Activated naive CD8-positive, alpha-beta T cell treated with anti-CD3 and anti-CD28 coated beads, Interleukin-2, amount 50 U/mL, for 24 hours (primary cell): Measurements from ENCODE around the gene CAMSAP3.

Source experiments
- ATAC-seq: fragments of 150-1000 bp; cut with Tn5 transposase; one replicate; pipeline ENCODE4 v1.10.0; 2021
- DNase-seq: peaks from one replicate; pipeline ENCODE4 v3.0.0; 2021
- H3K27ac Mint-ChIP-seq: one replicate; pipeline ENCODE4 v1.8.0; 2021; ENCODE audit warnings: mild to moderate bottlenecking, mixed read lengths
- H3K27me3 Mint-ChIP-seq: one replicate; pipeline ENCODE4 v1.8.0; 2021; ENCODE audit warnings: mixed read lengths
- H3K36me3 Mint-ChIP-seq: one replicate; pipeline ENCODE4 v1.8.0; 2021; ENCODE audit warnings: low read depth, mixed read lengths
- H3K4me1 Mint-ChIP-seq: one replicate; pipeline ENCODE4 v1.8.0; 2021; ENCODE audit warnings: mixed read lengths
- H3K4me3 Mint-ChIP-seq: one replicate; pipeline ENCODE4 v1.8.0; 2021; ENCODE audit warnings: mild to moderate bottlenecking, moderate library complexity, mixed read lengths
- H3K9me3 Mint-ChIP-seq: one replicate; pipeline ENCODE4 v1.8.0; 2021; ENCODE audit warnings: mixed read lengths

CAMSAP3 gene, protein sequence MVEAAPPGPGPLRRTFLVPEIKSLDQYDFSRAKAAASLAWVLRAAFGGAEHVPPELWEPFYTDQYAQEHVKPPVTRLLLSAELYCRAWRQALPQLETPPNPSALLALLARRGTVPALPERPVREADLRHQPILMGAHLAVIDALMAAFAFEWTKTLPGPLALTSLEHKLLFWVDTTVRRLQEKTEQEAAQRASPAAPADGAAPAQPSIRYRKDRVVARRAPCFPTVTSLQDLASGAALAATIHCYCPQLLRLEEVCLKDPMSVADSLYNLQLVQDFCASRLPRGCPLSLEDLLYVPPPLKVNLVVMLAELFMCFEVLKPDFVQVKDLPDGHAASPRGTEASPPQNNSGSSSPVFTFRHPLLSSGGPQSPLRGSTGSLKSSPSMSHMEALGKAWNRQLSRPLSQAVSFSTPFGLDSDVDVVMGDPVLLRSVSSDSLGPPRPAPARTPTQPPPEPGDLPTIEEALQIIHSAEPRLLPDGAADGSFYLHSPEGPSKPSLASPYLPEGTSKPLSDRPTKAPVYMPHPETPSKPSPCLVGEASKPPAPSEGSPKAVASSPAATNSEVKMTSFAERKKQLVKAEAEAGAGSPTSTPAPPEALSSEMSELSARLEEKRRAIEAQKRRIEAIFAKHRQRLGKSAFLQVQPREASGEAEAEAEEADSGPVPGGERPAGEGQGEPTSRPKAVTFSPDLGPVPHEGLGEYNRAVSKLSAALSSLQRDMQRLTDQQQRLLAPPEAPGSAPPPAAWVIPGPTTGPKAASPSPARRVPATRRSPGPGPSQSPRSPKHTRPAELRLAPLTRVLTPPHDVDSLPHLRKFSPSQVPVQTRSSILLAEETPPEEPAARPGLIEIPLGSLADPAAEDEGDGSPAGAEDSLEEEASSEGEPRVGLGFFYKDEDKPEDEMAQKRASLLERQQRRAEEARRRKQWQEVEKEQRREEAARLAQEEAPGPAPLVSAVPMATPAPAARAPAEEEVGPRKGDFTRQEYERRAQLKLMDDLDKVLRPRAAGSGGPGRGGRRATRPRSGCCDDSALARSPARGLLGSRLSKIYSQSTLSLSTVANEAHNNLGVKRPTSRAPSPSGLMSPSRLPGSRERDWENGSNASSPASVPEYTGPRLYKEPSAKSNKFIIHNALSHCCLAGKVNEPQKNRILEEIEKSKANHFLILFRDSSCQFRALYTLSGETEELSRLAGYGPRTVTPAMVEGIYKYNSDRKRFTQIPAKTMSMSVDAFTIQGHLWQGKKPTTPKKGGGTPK

GRCh38 chr19:7595466-7596133 is at the start of gene CAMSAP3:
CAMSAP3 (plus strand) TSS chr19:7595863; CDS start chr19:7596003, 140 bp downstream.
- ATAC-seq = peak; percentile 70
- Mint-ChIP-seq H3K27me3 (peaks cover 35% of the 10 kb centered on the region), H3K9me3 (no peaks in the 10 kb centered on the region), H3K36me3 (no peaks in the 10 kb centered on the region), H3K4me1 (peaks cover 4% of the 10 kb centered on the region), H3K27ac (no peak within 1 kb of the TSS), H3K4me3 (peak within 1 kb of the TSS; percentile 61)
- DNase-seq = peak; percentile 52

- H3K4me1 Mint-ChIP-seq = peaks cover 19% of the 10 kb centered on the region
- H3K27ac Mint-ChIP-seq = peak overlapping the region; percentile 42
- H3K27me3 Mint-ChIP-seq = no peaks in the 10 kb centered on the region
- no peaks in the 10 kb centered on the region for H3K9me3 Mint-ChIP-seq
- no peak for DNase-seq
- peak; percentile 80 for ATAC-seq
- H3K4me3 Mint-ChIP-seq = peak overlapping the region; percentile 7
- peaks cover 21% of the 10 kb centered on the region for H3K36me3 Mint-ChIP-seq
Observed at GRCh38 chr19:7545904-7546303, 49.8 kb upstream of the CAMSAP3 start.

DNA sequence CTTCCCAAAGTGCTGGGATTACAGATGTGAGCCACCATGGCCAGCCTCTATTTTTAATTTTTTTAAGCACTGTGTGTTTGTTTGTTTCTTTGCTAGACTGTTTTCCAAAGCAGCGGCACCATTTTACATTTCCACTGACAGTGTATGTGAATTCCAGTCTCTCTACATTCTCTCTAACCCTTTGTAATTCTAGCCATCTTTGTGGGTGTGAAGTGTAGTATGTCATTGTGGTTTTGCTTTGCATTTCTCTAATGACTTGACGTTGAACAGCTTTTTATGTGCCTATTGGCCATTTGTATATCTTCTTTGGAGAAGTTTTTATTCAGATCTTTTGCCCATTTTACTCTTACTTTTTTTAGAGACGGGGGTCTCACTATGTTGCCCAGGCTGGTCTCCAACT is 48.5 kb upstream of the CAMSAP3 start:
- DNase-seq (no peak), ATAC-seq (no peak)
- no peaks in the 10 kb centered on the region for H3K9me3 Mint-ChIP-seq
- no peak overlapping the region for H3K4me3 Mint-ChIP-seq
- no peaks in the 10 kb centered on the region for H3K27me3 Mint-ChIP-seq
- peaks cover 17% of the 10 kb centered on the region for H3K4me1 Mint-ChIP-seq
- H3K27ac Mint-ChIP-seq = no peak overlapping the region
- peaks cover 20% of the 10 kb centered on the region for H3K36me3 Mint-ChIP-seq

DNA sequence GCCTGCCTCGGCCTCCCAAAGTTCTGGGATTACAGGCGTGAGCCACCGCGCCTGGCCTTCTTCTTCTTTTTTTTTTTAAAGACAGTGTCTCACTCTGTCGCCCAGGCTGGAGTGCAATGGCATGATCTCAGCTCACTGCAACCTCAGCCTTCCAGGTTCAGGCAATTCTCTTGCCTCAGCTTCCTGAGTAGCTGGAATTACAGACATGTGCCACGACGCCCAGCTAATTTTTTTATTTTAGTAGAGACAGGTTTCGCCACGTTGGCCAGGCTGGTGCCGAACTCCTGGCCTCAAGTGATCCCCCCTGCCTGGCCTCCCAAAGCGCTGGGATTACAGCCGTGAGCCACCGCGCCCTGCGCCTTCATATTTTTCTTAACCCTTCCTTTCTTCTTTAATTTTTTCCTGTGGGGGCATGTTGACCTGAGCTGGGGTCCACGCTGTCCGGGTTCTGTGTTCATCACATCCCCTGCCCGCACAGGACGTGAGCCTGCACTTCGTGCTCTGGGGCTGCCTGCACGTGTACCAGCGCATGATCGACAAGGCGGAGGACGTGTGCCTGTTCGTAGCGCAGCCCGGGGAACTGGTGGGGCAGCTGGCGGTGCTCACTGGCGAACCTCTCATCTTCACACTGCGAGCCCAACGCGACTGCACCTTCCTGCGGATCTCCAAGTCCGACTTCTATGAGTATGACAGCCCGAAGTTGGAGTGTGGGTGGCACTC is 46.1 kb upstream of the CAMSAP3 start:
- H3K4me3 Mint-ChIP-seq = no peak overlapping the region
- no peak for ATAC-seq
- no peaks in the 10 kb centered on the region for H3K27me3 Mint-ChIP-seq
- H3K4me1 Mint-ChIP-seq = peaks cover 15% of the 10 kb centered on the region
- no peaks in the 10 kb centered on the region for H3K9me3 Mint-ChIP-seq
- peaks cover 17% of the 10 kb centered on the region for H3K36me3 Mint-ChIP-seq
- no peak for DNase-seq
- H3K27ac Mint-ChIP-seq = no peak overlapping the region

- no peak for DNase-seq
Observed at GRCh38 chr19:7550169-7550770, 45.4 kb upstream of the CAMSAP3 start.

DNA sequence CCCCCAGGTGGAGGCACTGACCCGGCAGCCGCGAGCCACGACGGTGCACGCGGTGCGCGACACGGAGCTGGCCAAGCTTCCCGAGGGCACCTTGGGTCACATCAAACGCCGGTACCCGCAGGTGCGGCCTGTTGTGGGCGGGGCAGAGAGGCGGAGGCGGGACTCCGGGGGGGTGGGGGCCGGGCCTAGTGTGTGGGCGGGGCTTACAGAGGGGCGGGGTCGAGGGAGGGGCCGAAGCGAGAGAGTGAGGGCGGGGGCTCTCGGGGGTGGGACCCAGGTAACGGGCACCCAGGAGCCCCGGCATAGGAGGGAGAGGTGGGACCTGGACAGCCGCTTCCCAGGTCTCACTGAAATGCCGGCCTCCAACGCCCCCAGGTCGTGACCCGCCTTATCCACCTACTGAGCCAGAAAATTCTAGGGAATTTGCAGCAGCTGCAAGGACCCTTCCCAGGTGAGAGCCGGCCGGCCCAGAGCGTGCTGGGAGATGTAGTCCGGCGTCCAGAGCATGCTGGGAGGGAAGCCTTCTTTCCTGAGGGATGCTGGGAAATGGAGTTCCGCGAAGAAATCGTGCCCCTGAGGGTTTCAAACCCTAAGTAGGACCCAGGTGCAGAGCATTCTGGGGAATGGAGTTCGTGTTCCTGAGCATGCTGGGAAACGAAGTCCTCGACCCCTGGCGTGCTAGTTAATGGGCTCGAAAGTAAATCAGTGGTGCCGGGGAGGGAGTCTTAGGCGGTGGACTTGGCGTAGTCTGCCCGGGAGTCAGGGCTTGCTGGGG is 44.5 kb upstream of the CAMSAP3 start:
- Mint-ChIP-seq H3K27ac (no peak overlapping the region), H3K27me3 (no peaks in the 10 kb centered on the region), H3K9me3 (no peaks in the 10 kb centered on the region), H3K4me3 (no peak overlapping the region), H3K36me3 (peaks cover 15% of the 10 kb centered on the region), H3K4me1 (peaks cover 6% of the 10 kb centered on the region)
- ATAC-seq (no peak), DNase-seq (peak; percentile 26)

More at GRCh38 chr19:7550169-7550770, 45.4 kb upstream of the CAMSAP3 start:
- ATAC-seq = no peak
- H3K27ac Mint-ChIP-seq = no peak overlapping the region
- no peaks in the 10 kb centered on the region for H3K27me3 Mint-ChIP-seq
- no peak overlapping the region for H3K4me3 Mint-ChIP-seq
- H3K4me1 Mint-ChIP-seq = peaks cover 12% of the 10 kb centered on the region
- peaks cover 17% of the 10 kb centered on the region for H3K36me3 Mint-ChIP-seq
- no peaks in the 10 kb centered on the region for H3K9me3 Mint-ChIP-seq

GRCh38 chr19:7552781-7553180 is 42.9 kb upstream of the CAMSAP3 start:
- H3K4me1 Mint-ChIP-seq = no peaks in the 10 kb centered on the region
- H3K9me3 Mint-ChIP-seq = no peaks in the 10 kb centered on the region
- ATAC-seq (no peak), DNase-seq (no peak)
- H3K36me3 Mint-ChIP-seq = peaks cover 17% of the 10 kb centered on the region
- no peaks in the 10 kb centered on the region for H3K27me3 Mint-ChIP-seq
- H3K27ac Mint-ChIP-seq = no peak overlapping the region
- H3K4me3 Mint-ChIP-seq = no peak overlapping the region

GRCh38 chr19:7554565-7554964 is 41.1 kb upstream of the CAMSAP3 start:
- no peak overlapping the region for H3K27ac Mint-ChIP-seq
- no peaks in the 10 kb centered on the region for H3K9me3 Mint-ChIP-seq
- peaks cover 25% of the 10 kb centered on the region for H3K36me3 Mint-ChIP-seq
- ATAC-seq = no peak
- no peak for DNase-seq
- no peak overlapping the region for H3K4me3 Mint-ChIP-seq
- no peaks in the 10 kb centered on the region for H3K4me1 Mint-ChIP-seq
- no peaks in the 10 kb centered on the region for H3K27me3 Mint-ChIP-seq

DNA sequence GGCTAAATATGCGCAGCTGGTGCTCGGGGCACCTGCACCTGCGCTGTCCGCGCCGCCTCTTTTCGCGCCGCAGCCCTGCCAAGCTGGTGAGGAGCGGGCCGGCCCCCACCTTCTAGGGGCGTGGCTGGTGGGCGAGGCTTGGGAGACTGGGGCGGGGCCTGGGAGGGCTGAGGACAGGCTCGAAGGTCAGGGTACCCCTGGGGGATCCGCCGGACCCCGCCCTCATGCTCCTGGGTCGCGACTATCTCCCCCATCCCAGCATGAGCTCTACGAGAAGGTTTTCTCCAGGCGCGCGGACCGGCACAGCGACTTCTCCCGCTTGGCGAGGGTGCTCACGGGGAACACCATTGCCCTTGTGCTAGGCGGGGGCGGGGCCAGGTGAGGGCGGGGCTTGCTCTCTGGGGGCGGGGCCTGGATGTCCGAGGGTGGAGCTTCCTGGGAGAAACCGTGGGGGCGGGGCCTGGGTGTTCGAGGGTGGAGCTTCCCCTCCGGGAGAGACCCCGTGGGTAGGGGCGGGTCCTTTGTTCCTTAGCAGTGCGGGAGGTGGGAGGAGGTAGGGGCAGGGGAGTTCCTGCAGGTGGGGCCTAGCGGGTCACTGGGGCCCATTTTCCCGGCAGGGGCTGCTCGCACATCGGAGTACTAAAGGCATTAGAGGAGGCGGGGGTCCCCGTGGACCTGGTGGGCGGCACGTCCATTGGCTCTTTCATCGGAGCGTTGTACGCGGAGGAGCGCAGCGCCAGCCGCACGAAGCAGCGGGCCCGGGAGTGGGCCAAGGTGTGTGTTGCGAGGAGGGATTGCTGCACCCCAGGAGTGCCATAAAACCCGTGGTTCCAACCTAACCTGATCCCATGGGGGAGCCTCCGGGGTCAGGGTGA is 40.4 kb upstream of the CAMSAP3 start:
- Mint-ChIP-seq H3K9me3 (no peaks in the 10 kb centered on the region), H3K4me3 (no peak overlapping the region), H3K27ac (no peak overlapping the region), H3K36me3 (peaks cover 25% of the 10 kb centered on the region), H3K4me1 (no peaks in the 10 kb centered on the region), H3K27me3 (no peaks in the 10 kb centered on the region)
- DNase-seq = peak; percentile 52
- ATAC-seq = peak; percentile 13

GRCh38 chr19:7556696-7557315 is 38.9 kb upstream of the CAMSAP3 start:
- peaks cover 23% of the 10 kb centered on the region for H3K36me3 Mint-ChIP-seq
- no peaks in the 10 kb centered on the region for H3K27me3 Mint-ChIP-seq
- DNase-seq (no peak), ATAC-seq (no peak)
- H3K9me3 Mint-ChIP-seq = no peaks in the 10 kb centered on the region
- H3K27ac Mint-ChIP-seq = no peak overlapping the region
- H3K4me1 Mint-ChIP-seq = no peaks in the 10 kb centered on the region
- H3K4me3 Mint-ChIP-seq = no peak overlapping the region

DNA sequence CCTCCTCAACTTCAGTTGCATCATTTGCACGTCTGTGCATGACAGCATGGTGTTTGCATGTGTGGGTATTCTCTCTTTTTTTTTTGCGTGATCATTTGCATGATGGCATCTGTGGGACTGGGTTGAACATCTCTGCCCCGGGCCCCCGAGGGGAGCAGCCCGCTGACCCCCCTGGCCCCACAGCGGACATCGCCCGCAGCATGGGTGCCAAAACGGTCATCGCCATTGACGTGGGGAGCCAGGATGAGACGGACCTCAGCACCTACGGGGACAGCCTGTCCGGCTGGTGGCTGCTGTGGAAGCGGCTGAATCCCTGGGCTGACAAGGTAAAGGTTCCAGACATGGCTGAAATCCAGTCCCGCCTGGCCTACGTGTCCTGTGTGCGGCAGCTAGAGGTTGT is 37.0 kb upstream of the CAMSAP3 start:
- peaks cover 24% of the 10 kb centered on the region for H3K36me3 Mint-ChIP-seq
- no peak for DNase-seq
- no peak for ATAC-seq
- no peaks in the 10 kb centered on the region for H3K27me3 Mint-ChIP-seq
- H3K4me1 Mint-ChIP-seq = no peaks in the 10 kb centered on the region
- no peak overlapping the region for H3K4me3 Mint-ChIP-seq
- H3K9me3 Mint-ChIP-seq = no peaks in the 10 kb centered on the region
- H3K27ac Mint-ChIP-seq = no peak overlapping the region

GRCh38 chr19:7559102-7559501 is 36.6 kb upstream of the CAMSAP3 start:
- Mint-ChIP-seq H3K4me3 (no peak overlapping the region), H3K9me3 (no peaks in the 10 kb centered on the region), H3K36me3 (peaks cover 24% of the 10 kb centered on the region), H3K27me3 (no peaks in the 10 kb centered on the region), H3K4me1 (no peaks in the 10 kb centered on the region), H3K27ac (no peak overlapping the region)
- ATAC-seq (no peak), DNase-seq (no peak)
